ENCODE data around the gene PRDX2. TPM values are rescaled to one million over a fixed set of nuclear protein-coding genes. Genes with fewer than 3 reads are reported as not detected.

PRDX2 gene
- total and polyA plus RNA-seq, 2 of the 4 experiments (the other 2 are of a cell fraction): 371 to 378 TPM

GRCh38 chr19:12804051-12804450 is 2.5 kb upstream of the PRDX2 start:
- H3K4me2 ChIP-seq (ENCODE audit: low read depth, low read length): no peak overlapping the region

More at GRCh38 chr19:12804051-12804450, 2.5 kb upstream of the PRDX2 start:
- Histone ChIP-seq H3K79me1 (ENCODE audit: low read depth in 1 of 2, low read length in 2 of 2) (peaks cover 12 to 32% of the 10 kb centered on the region in 2 experiments; a peak in 3 of 4 replicates), H4K20me1 (ENCODE audit: insufficient read depth, low read length) (no peaks in the 10 kb centered on the region), H3K9me1 (ENCODE audit: insufficient read depth, low read length) (peaks cover 9% of the 10 kb centered on the region), H3K4me1 (ENCODE audit: control insufficient read depth, insufficient read depth, low read length) (peaks cover 9% of the 10 kb centered on the region), H2BK20ac (ENCODE audit: low read depth, low read length) (no peak overlapping the region), H3K36me3 (ENCODE audit: control insufficient read depth, insufficient read depth, low read length) (peaks cover 9% of the 10 kb centered on the region), H3K9me3 (ENCODE audit: control insufficient read depth, insufficient read depth, low read length) (no peaks in the 10 kb centered on the region), H2BK15ac (ENCODE audit: low read depth, low read length) (no peak overlapping the region), H3K27ac (ENCODE audit: insufficient read depth, low read length) (no peak overlapping the region), H3K4ac (ENCODE audit: low read depth, low read length) (no peak overlapping the region), H3K56ac (ENCODE audit: extremely low read depth, insufficient read depth, low read length) (no peak overlapping the region), H2AFZ (replicated peaks; ENCODE audit: low read length, poor library complexity) (no peak overlapping the region), H4K5ac (ENCODE audit: low read depth, low read length) (no peak overlapping the region), H4K8ac (ENCODE audit: low read depth in 2 of 2, low read length in 2 of 2) (no peak overlapping the region), H3K27me3 (ENCODE audit: control insufficient read depth, insufficient read depth, low read length) (no peaks in the 10 kb centered on the region), H3K4me3 (ENCODE audit: insufficient read depth, low read depth, low read length) (no peak overlapping the region), H2BK120ac (ENCODE audit: low read depth, low read length) (no peak overlapping the region), H3K18ac (ENCODE audit: low read depth, low read length) (no peak overlapping the region), H3K23ac (ENCODE audit: low read depth, low read length) (no peak overlapping the region), H3K14ac (replicated peaks; ENCODE audit: low read depth, low read length) (no peak overlapping the region), H2AK5ac (ENCODE audit: low read depth, low read length) (no peak overlapping the region), H3K9ac (ENCODE audit: low read depth, low read length) (no peak overlapping the region), H2AK9ac (replicated peaks; ENCODE audit: low read depth, low read length, poor library complexity) (no peak overlapping the region), H2BK5ac (ENCODE audit: low read depth, low read length, poor library complexity, severe bottlenecking) (no peak overlapping the region), H4K91ac (ENCODE audit: insufficient read depth, low read depth, low read length) (no peak overlapping the region)
- intact Hi-C loops (cut with micrococcal nuclease): no loop called here
- no peak for DNase-seq
- TF ChIP-seq MXI1 (IDR thresholded peaks at IDR 0.05; ENCODE audit: borderline replicate concordance, low read depth, low read length) (no peak), USF2 (IDR thresholded peaks at IDR 0.05; ENCODE audit: low read depth, low read length) (no peak), MAZ (IDR thresholded peaks at IDR 0.05; ENCODE audit: borderline replicate concordance, low read depth, low read length) (no peak), FOS (IDR thresholded peaks at IDR 0.05; ENCODE audit: low read depth, low read length) (no peak), RFX5 (IDR thresholded peaks at IDR 0.05; ENCODE audit: low read depth, low read length) (no peak), MAFK (IDR thresholded peaks at IDR 0.05; ENCODE audit: low read depth, low read length) (no peak), CHD1 (IDR thresholded peaks at IDR 0.05; ENCODE audit: low read depth, low read length) (no peak), CEBPB (IDR thresholded peaks at IDR 0.05; ENCODE audit: low read depth, low read length) (no peak)
- no TSS peak for BruUV-seq (replicated peaks)
- in situ Hi-C loops (cut with MboI; ENCODE audit: low sequenced_read_pairs): loop anchor here (5.0 kb wide), 1 partner anchor 37 kb away; no protein-coding TSS in a partner anchor
- ChIA-PET CTCF (interaction anchor here (1.6 kb wide), 1 partner anchor 38 kb away, joined by 5 read pairs; no protein-coding TSS in a partner anchor), POLR2A (ENCODE audit: unreplicated experiment) (no interaction called here)
- ATAC-seq (ENCODE audit: low read depth): no peak
- dilution Hi-C loops (cut with HindIII; ENCODE audit: low sequenced_read_pairs, unreplicated experiment): no loop called here
- WGBS, 2 experiments (ENCODE audit: extremely low coverage in 2 of 2, insufficient read length in 1 of 2): 94% methylated on average over 22 of the region's 26 CpGs; no CpG with 5 or more reads in 1 of the 2 experiments
